ENCODE results near the gene SYT11.

The SYT11 gene

DNA sequence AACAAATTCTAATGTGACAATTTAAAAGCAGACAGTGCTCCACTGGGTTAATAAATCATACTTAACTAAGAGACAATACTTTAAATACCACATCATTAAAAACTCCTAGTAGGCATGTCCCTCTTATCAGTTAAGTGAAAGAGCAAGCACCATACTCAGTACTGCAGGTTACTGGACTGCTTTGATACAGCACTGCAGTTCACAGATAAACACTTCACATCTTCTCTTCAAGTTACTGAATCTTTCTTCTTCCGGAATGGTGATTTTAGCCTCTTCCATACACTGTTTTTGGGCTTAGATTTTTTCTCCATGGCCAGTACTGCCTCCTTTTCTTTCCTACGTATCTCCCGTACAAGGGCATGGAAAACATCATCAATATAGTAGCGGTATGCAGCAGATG is 40.8 kb downstream of the SYT11 start:
- Histone ChIP-seq H3K18ac (ENCODE audit: low read length) (no peak overlapping the region), H3K9me3 (replicated peaks in 1 of 2; ENCODE audit: control insufficient read depth in 2 of 2, insufficient read depth in 1 of 2, low read depth in 1 of 2, low read length in 2 of 2) (peaks cover 0 to 1% of the 10 kb centered on the region in 2 donors), H3K4me2 (ENCODE audit: insufficient read depth, low read length, poor library complexity, severe bottlenecking) (no peak overlapping the region), H3K27ac (replicated peaks; ENCODE audit: low read length) (no peak overlapping the region), H2AFZ (ENCODE audit: low read length) (no peak overlapping the region), H2AK5ac (ENCODE audit: low read depth, low read length) (no peak overlapping the region), H4K8ac (ENCODE audit: low read depth, low read length) (no peak overlapping the region), H3K23ac (ENCODE audit: low read depth, low read length, poor library complexity) (no peak overlapping the region), H3K36me3 (replicated peaks in 1 of 2; ENCODE audit: control insufficient read depth in 2 of 2, insufficient read depth in 2 of 2, low read length in 2 of 2) (peaks cover 31 to 87% of the 10 kb centered on the region in 2 donors), H3K4me1 (ENCODE audit: control insufficient read depth in 2 of 2, insufficient read depth in 1 of 2, low read depth in 1 of 2, low read length in 2 of 2) (no peaks in the 10 kb centered on the region), H3K9ac (ENCODE audit: low read depth, low read length, poor library complexity) (no peak overlapping the region), H2BK5ac (ENCODE audit: low read length) (no peak overlapping the region), H3K4me3 (ENCODE audit: low read length in 2 of 2) (no peak overlapping the region), H2BK120ac (ENCODE audit: low read depth, low read length) (no peak overlapping the region), H3K27me3 (ENCODE audit: control insufficient read depth in 3 of 3, insufficient read depth in 3 of 3, low read depth in 1 of 3, low read length in 3 of 3) (no peaks in the 10 kb centered on the region), H2BK12ac (ENCODE audit: low read length) (no peak overlapping the region), H3K4ac (ENCODE audit: low read length) (no peak overlapping the region), H4K91ac (ENCODE audit: low read depth, low read length, poor library complexity) (no peak overlapping the region), H3K79me1 (ENCODE audit: low read depth, low read length) (no peaks in the 10 kb centered on the region), H2BK15ac (ENCODE audit: low read length) (no peak overlapping the region), H3K14ac (ENCODE audit: low read length) (no peak overlapping the region)
- no CpG with 5 or more reads among the region's 4 CpGs for WGBS, 2 donors (ENCODE audit: extremely low coverage in 2 of 2, insufficient read length in 2 of 2, insufficient replicate concordance in 1 of 2)
- no peak for DNase-seq (ENCODE audit: low spot score)

DNA sequence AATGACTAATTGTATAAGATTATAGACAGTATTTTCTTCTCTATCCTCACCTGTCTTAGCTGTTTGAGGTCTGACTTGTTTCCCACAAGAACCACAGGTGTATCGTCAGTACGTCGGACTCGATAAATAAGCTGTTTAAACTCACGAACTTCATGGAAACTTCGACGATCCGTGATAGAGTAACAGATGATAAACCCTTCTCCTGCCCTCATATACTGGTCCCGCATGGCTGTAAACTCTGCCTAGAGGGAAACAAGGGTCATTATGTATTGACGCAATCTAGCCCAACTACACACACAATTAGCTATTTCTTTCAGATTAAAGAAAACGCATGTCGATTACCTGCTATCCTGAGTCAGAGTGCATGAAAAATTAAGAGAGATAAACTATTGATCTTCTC is 44.9 kb downstream of the SYT11 start:
- Histone ChIP-seq H3K18ac (ENCODE audit: low read length) (no peak overlapping the region), H3K4ac (ENCODE audit: low read length) (no peak overlapping the region), H3K27me3 (ENCODE audit: control insufficient read depth in 3 of 3, insufficient read depth in 3 of 3, low read depth in 1 of 3, low read length in 3 of 3) (no peaks in the 10 kb centered on the region), H3K36me3 (replicated peaks in 1 of 2; ENCODE audit: control insufficient read depth in 2 of 2, insufficient read depth in 2 of 2, low read length in 2 of 2) (peaks cover 33 to 90% of the 10 kb centered on the region in 2 donors), H3K4me2 (ENCODE audit: insufficient read depth, low read length, poor library complexity, severe bottlenecking) (no peak overlapping the region), H2BK120ac (ENCODE audit: low read depth, low read length) (no peak overlapping the region), H4K91ac (ENCODE audit: low read depth, low read length, poor library complexity) (no peak overlapping the region), H3K14ac (ENCODE audit: low read length) (no peak overlapping the region), H3K4me3 (ENCODE audit: low read length in 2 of 2) (no peak overlapping the region), H3K4me1 (ENCODE audit: control insufficient read depth in 2 of 2, insufficient read depth in 1 of 2, low read depth in 1 of 2, low read length in 2 of 2) (no peaks in the 10 kb centered on the region), H3K9ac (ENCODE audit: low read depth, low read length, poor library complexity) (no peak overlapping the region), H4K8ac (ENCODE audit: low read depth, low read length) (no peak overlapping the region), H3K79me1 (ENCODE audit: low read depth, low read length) (no peaks in the 10 kb centered on the region), H2AK5ac (ENCODE audit: low read depth, low read length) (no peak overlapping the region), H2AFZ (ENCODE audit: low read length) (no peak overlapping the region), H3K27ac (replicated peaks; ENCODE audit: low read length) (no peak overlapping the region), H2BK5ac (ENCODE audit: low read length) (no peak overlapping the region), H2BK12ac (ENCODE audit: low read length) (no peak overlapping the region), H3K9me3 (replicated peaks in 1 of 2; ENCODE audit: control insufficient read depth in 2 of 2, insufficient read depth in 1 of 2, low read depth in 1 of 2, low read length in 2 of 2) (no peaks in the 10 kb centered on the region), H3K23ac (ENCODE audit: low read depth, low read length, poor library complexity) (no peak overlapping the region), H2BK15ac (ENCODE audit: low read length) (no peak overlapping the region)
- DNase-seq (ENCODE audit: low spot score): no peak
- no CpG with 5 or more reads among the region's 12 CpGs for WGBS, 2 donors (ENCODE audit: extremely low coverage in 2 of 2, insufficient read length in 2 of 2, insufficient replicate concordance in 1 of 2)

DNA sequence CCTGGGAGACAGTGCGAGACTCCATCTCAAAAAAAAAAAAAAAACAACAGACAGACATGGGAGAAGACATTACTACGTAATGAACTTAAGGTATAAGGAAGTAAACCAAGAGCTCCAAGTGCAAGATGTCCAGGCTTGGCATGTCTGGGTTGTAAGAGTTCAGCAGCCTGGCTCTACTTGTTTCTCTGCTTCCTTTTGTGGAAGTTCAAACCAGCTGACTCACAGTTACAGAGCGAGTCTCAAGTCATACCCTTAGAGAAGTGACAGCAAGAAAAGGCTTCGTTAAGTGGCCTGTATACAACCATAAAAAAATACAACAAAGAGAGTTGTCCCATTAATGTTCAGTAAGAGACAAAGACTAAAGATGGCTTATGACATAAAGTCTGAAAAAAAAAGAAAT is 50.5 kb downstream of the SYT11 start:
- H3K4me1 ChIP-seq (ENCODE audit: control insufficient read depth in 2 of 2, insufficient read depth in 1 of 2, low read depth in 1 of 2, low read length in 2 of 2): peaks cover 0 to 2% of the 10 kb centered on the region in 2 donors
- H3K9ac ChIP-seq (ENCODE audit: low read depth, low read length, poor library complexity): no peak overlapping the region
- H2BK12ac ChIP-seq (ENCODE audit: low read length): no peak overlapping the region
- no peaks in the 10 kb centered on the region for H3K9me3 ChIP-seq (replicated peaks in 1 of 2; ENCODE audit: control insufficient read depth in 2 of 2, insufficient read depth in 1 of 2, low read depth in 1 of 2, low read length in 2 of 2)
- peak overlapping the region in 1 of 2 donors; percentile 68 for H3K4me3 ChIP-seq (ENCODE audit: low read length in 2 of 2)
- H4K8ac ChIP-seq (ENCODE audit: low read depth, low read length): no peak overlapping the region
- H4K91ac ChIP-seq (ENCODE audit: low read depth, low read length, poor library complexity): no peak overlapping the region
- no peaks in the 10 kb centered on the region for H3K27me3 ChIP-seq (ENCODE audit: control insufficient read depth in 3 of 3, insufficient read depth in 3 of 3, low read depth in 1 of 3, low read length in 3 of 3)
- no peak overlapping the region for H2BK5ac ChIP-seq (ENCODE audit: low read length)
- no peak overlapping the region for H2BK15ac ChIP-seq (ENCODE audit: low read length)
- H3K27ac ChIP-seq (replicated peaks; ENCODE audit: low read length): no peak overlapping the region
- H2AK5ac ChIP-seq (ENCODE audit: low read depth, low read length): no peak overlapping the region
- no peak overlapping the region for H3K23ac ChIP-seq (ENCODE audit: low read depth, low read length, poor library complexity)
- H3K14ac ChIP-seq (ENCODE audit: low read length): no peak overlapping the region
- H3K79me1 ChIP-seq (ENCODE audit: low read depth, low read length): peaks cover 1% of the 10 kb centered on the region
- H3K4me2 ChIP-seq (ENCODE audit: insufficient read depth, low read length, poor library complexity, severe bottlenecking): no peak overlapping the region
- no peak for DNase-seq (ENCODE audit: low spot score)
- no peak overlapping the region for H3K4ac ChIP-seq (ENCODE audit: low read length)
- H2AFZ ChIP-seq (ENCODE audit: low read length): no peak overlapping the region
- H3K36me3 ChIP-seq (replicated peaks in 1 of 2; ENCODE audit: control insufficient read depth in 2 of 2, insufficient read depth in 2 of 2, low read length in 2 of 2): peaks cover 18 to 83% of the 10 kb centered on the region in 2 donors
- H2BK120ac ChIP-seq (ENCODE audit: low read depth, low read length): no peak overlapping the region
- H3K18ac ChIP-seq (ENCODE audit: low read length): no peak overlapping the region
- WGBS, 2 donors (ENCODE audit: extremely low coverage in 2 of 2, insufficient read length in 2 of 2, insufficient replicate concordance in 1 of 2): no CpG with 5 or more reads among the region's 4 CpGs

DNA sequence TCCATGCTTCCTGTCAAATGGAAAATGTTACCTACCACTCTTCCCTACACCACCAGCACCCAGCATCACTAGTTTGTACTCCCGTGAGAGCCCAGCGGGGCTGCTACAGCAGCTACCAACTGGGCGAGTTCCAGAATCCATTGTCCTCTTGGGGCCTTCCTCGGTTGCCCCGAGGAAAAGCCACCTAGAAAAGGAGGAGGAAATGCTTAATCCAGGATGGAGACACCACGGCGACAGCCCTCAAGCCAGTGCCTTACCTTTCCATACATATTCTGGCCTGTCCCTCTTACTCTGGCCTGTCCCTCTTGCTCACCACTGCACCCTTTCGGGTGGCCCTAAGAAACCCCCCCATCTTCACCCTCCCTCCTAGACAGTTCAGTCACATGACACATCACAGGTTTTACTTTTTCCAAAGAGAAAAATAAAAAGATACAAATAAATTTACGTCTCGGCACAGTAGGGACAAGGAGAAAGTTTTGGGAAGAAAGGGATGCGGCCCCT is 51.3 kb downstream of the SYT11 start:
- H3K36me3 ChIP-seq (replicated peaks in 1 of 2; ENCODE audit: control insufficient read depth in 2 of 2, insufficient read depth in 2 of 2, low read length in 2 of 2): peaks cover 15 to 83% of the 10 kb centered on the region in 2 donors
- H3K79me1 ChIP-seq (ENCODE audit: low read depth, low read length): peaks cover 1% of the 10 kb centered on the region
- H3K4me3 ChIP-seq (ENCODE audit: low read length in 2 of 2): peak overlapping the region; percentile 68 to 90
- peak; percentile 24 for DNase-seq (ENCODE audit: low spot score)
- no peak overlapping the region for H2AK5ac ChIP-seq (ENCODE audit: low read depth, low read length)
- no peak overlapping the region for H2BK15ac ChIP-seq (ENCODE audit: low read length)
- H2BK12ac ChIP-seq (ENCODE audit: low read length): no peak overlapping the region
- no peaks in the 10 kb centered on the region for H3K9me3 ChIP-seq (replicated peaks in 1 of 2; ENCODE audit: control insufficient read depth in 2 of 2, insufficient read depth in 1 of 2, low read depth in 1 of 2, low read length in 2 of 2)
- H3K14ac ChIP-seq (ENCODE audit: low read length): no peak overlapping the region
- no CpG with 5 or more reads among the region's 11 CpGs for WGBS, 2 donors (ENCODE audit: extremely low coverage in 2 of 2, insufficient read length in 2 of 2, insufficient replicate concordance in 1 of 2)
- no peak overlapping the region for H3K23ac ChIP-seq (ENCODE audit: low read depth, low read length, poor library complexity)
- H3K4ac ChIP-seq (ENCODE audit: low read length): no peak overlapping the region
- H4K91ac ChIP-seq (ENCODE audit: low read depth, low read length, poor library complexity): no peak overlapping the region
- peak overlapping the region; percentile 60 for H3K27ac ChIP-seq (replicated peaks; ENCODE audit: low read length)
- H2AFZ ChIP-seq (ENCODE audit: low read length): peak overlapping the region; percentile 81
- no peak overlapping the region for H3K18ac ChIP-seq (ENCODE audit: low read length)
- H3K9ac ChIP-seq (ENCODE audit: low read depth, low read length, poor library complexity): peak overlapping the region; percentile 47
- no peaks in the 10 kb centered on the region for H3K27me3 ChIP-seq (ENCODE audit: control insufficient read depth in 3 of 3, insufficient read depth in 3 of 3, low read depth in 1 of 3, low read length in 3 of 3)
- peaks cover 0 to 2% of the 10 kb centered on the region in 2 donors for H3K4me1 ChIP-seq (ENCODE audit: control insufficient read depth in 2 of 2, insufficient read depth in 1 of 2, low read depth in 1 of 2, low read length in 2 of 2)
- H3K4me2 ChIP-seq (ENCODE audit: insufficient read depth, low read length, poor library complexity, severe bottlenecking): peak overlapping the region; percentile 72
- H2BK5ac ChIP-seq (ENCODE audit: low read length): no peak overlapping the region
- no peak overlapping the region for H2BK120ac ChIP-seq (ENCODE audit: low read depth, low read length)
- no peak overlapping the region for H4K8ac ChIP-seq (ENCODE audit: low read depth, low read length)
